ENCODE data around the gene JAZF1.

- TF ChIP-seq CTCF (IDR thresholded peaks at IDR 0.05) (no peak), EP300 (IDR thresholded peaks at IDR 0.05) (no peak)
These were observed 4.4 kb downstream of the JAZF1 start for GRCh38 chr7:28176174-28176573.
